ENCODE results near the gene KRT74.

DNA sequence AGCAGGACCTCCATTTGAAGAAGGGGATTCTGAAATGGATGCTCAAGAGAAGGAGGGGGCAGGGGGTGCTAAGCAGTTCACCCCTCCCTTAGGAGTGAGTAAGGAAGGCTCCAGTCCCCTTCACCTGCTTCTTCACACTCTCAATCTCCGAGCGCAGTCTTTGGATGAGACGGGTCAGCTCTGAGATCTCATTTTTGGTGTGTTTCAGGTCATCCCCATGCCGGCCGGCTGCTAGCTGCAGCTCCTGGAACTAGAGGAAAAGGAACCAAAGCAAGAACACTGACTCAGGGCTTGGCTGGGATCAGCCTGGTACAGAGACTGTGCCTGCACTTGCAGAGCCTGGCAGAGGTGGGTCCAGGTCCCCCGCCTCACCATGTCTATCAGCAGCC is 37.4 kb upstream of the KRT74 start:
- TF ChIP-seq, protein P1, sequence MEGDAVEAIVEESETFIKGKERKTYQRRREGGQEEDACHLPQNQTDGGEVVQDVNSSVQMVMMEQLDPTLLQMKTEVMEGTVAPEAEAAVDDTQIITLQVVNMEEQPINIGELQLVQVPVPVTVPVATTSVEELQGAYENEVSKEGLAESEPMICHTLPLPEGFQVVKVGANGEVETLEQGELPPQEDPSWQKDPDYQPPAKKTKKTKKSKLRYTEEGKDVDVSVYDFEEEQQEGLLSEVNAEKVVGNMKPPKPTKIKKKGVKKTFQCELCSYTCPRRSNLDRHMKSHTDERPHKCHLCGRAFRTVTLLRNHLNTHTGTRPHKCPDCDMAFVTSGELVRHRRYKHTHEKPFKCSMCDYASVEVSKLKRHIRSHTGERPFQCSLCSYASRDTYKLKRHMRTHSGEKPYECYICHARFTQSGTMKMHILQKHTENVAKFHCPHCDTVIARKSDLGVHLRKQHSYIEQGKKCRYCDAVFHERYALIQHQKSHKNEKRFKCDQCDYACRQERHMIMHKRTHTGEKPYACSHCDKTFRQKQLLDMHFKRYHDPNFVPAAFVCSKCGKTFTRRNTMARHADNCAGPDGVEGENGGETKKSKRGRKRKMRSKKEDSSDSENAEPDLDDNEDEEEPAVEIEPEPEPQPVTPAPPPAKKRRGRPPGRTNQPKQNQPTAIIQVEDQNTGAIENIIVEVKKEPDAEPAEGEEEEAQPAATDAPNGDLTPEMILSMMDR (conservative IDR thresholded peaks at IDR 0.05; ENCODE audit: low read length): no peak
- TF ChIP-seq EZH2phosphoT487 (IDR thresholded peaks at IDR 0.05; ENCODE audit: borderline replicate concordance, low read depth, low read length): no peak
